ENCODE results near the gene RXFP4.

RXFP4 gene

DNA sequence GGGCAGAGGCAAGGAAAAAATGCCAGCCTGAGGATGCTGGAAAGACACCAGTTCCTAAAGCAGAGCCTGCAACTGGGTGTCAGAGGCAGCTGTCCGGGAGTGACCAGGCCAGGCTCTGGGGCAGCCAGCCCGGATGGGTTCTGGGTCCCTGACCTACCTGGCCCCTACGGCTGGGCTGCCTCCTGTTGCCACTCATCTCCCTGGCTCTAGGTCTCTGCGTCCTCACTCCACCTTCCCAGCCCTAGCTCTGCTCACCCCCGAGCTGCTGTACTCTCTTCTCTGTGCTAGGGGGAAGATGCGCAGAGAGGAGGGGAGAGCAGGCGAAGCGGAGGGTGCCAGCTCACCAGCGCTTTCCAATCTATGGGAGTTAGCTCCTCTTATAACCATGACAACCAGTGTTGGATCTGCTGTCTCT lies 27.9 kb downstream of the RXFP4 start:
- Histone ChIP-seq H3K27ac (ENCODE audit: insufficient read depth, low read depth, low read length, poor library complexity, severe bottlenecking) (peak overlapping the region; percentile 26), H3K4me1 (ENCODE audit: control insufficient read depth, insufficient read depth, low read length) (peaks cover 61% of the 10 kb centered on the region), H3K36me3 (ENCODE audit: control insufficient read depth, insufficient read depth, low read length) (peaks cover 22% of the 10 kb centered on the region), H3K27me3 (ENCODE audit: control insufficient read depth, insufficient read depth, low read length, poor library complexity, severe bottlenecking) (no peaks in the 10 kb centered on the region), H3K4me3 (ENCODE audit: insufficient read depth, low read depth, low read length) (no peak overlapping the region), H3K9me3 (ENCODE audit: control insufficient read depth, low read length) (no peaks in the 10 kb centered on the region)
- 91% methylated on average over 9 of the region's 9 CpGs for WGBS, 2 experiments

GRCh38 chr1:155970531-155971167 lies 29.2 kb downstream of the RXFP4 start:
- WGBS, 2 experiments = 51 to 54% methylated on average over 11 of the region's 11 CpGs
- Histone ChIP-seq H3K27me3 (ENCODE audit: control insufficient read depth, insufficient read depth, low read length, poor library complexity, severe bottlenecking) (no peaks in the 10 kb centered on the region), H3K9me3 (ENCODE audit: control insufficient read depth, low read length) (no peaks in the 10 kb centered on the region), H3K4me1 (ENCODE audit: control insufficient read depth, insufficient read depth, low read length) (peaks cover 73% of the 10 kb centered on the region), H3K27ac (ENCODE audit: insufficient read depth, low read depth, low read length, poor library complexity, severe bottlenecking) (no peak overlapping the region), H3K4me3 (ENCODE audit: insufficient read depth, low read depth, low read length) (no peak overlapping the region), H3K36me3 (ENCODE audit: control insufficient read depth, insufficient read depth, low read length) (peaks cover 10% of the 10 kb centered on the region)

GRCh38 chr1:155971910-155972809 lies 30.7 kb downstream of the RXFP4 start:
- H3K27ac ChIP-seq (ENCODE audit: insufficient read depth, low read depth, low read length, poor library complexity, severe bottlenecking) = no peak overlapping the region
- WGBS, 2 experiments = 93 to 94% methylated on average over 9 of the region's 9 CpGs
- H3K4me3 ChIP-seq (ENCODE audit: insufficient read depth, low read depth, low read length) = no peak overlapping the region
- no peaks in the 10 kb centered on the region for H3K36me3 ChIP-seq (ENCODE audit: control insufficient read depth, insufficient read depth, low read length)
- no peaks in the 10 kb centered on the region for H3K27me3 ChIP-seq (ENCODE audit: control insufficient read depth, insufficient read depth, low read length, poor library complexity, severe bottlenecking)
- H3K9me3 ChIP-seq (ENCODE audit: control insufficient read depth, low read length) = no peaks in the 10 kb centered on the region
- peaks cover 71% of the 10 kb centered on the region for H3K4me1 ChIP-seq (ENCODE audit: control insufficient read depth, insufficient read depth, low read length)

DNA sequence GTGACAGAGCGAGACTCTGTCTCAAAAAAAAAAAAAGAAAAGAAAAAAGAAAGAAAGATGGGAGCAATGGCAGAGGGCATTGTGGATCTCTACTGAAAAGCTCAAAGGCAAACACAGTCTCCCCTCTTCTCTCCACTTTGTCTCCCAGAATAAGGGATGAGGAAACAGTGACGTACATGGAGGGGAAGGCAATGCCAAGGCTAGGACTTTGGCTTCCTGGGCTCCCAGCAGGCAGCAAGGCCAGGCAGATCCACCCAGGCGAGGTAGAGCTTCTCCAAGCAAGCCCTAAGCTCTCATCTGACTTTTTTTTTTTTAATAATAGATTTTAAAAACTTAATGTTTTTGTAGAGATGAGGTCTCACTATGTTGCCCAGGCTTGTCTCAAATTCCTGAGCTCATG lies 32.3 kb downstream of the RXFP4 start:
- no peak overlapping the region for H3K4me3 ChIP-seq (ENCODE audit: insufficient read depth, low read depth, low read length)
- H3K36me3 ChIP-seq (ENCODE audit: control insufficient read depth, insufficient read depth, low read length) = no peaks in the 10 kb centered on the region
- no peaks in the 10 kb centered on the region for H3K27me3 ChIP-seq (ENCODE audit: control insufficient read depth, insufficient read depth, low read length, poor library complexity, severe bottlenecking)
- no peak overlapping the region for H3K27ac ChIP-seq (ENCODE audit: insufficient read depth, low read depth, low read length, poor library complexity, severe bottlenecking)
- H3K9me3 ChIP-seq (ENCODE audit: control insufficient read depth, low read length) = no peaks in the 10 kb centered on the region
- WGBS, 2 experiments = 87 to 91% methylated on average over 2 to 3 of the region's 3 CpGs
- peaks cover 56% of the 10 kb centered on the region for H3K4me1 ChIP-seq (ENCODE audit: control insufficient read depth, insufficient read depth, low read length)

DNA sequence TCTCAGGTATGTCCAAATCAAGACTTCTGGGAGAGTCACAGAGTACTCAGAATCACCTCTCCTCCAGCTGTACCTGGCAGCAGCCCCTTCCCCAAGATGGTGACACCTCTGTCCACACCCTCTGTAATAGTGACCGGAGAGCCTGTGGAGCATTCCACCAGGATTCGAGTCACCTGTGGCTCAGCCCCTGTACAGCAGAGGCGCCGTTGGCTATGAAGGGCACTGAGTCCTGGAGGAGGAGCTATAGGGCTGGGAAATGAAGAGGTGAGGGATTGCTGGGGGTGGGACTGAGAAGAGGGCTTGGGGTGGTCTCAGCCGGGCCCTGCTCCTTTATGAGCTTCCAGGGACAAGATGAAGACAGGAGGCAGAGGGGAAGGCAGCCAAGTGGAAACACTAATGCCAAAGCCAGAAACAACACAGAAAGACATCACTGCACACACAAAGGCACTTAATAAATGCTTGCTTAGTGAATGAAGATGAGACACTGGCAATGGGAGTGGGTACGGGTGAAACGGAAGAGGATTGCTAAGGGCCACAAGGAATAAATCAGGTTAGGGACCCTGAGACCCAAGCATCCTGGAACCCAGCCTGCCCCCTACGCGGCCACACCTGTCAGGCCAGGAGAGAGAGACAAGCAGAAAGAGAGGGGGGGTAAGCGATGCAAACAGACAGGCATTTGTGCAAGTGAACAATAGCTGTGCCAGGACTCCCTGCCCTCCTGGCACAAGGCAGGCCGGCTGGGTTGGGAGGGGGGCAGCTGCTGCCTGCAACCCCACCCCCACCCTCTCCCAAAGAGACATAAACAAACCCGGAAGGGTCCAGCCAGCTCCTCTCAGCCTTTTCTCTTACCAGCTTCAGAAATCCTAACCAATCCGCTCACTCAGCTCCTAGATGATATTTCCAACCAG lies 33.0 kb downstream of the RXFP4 start:
- no peak overlapping the region for H3K27ac ChIP-seq (ENCODE audit: insufficient read depth, low read depth, low read length, poor library complexity, severe bottlenecking)

GRCh38 chr1:155975375-155976061 lies 34.1 kb downstream of the RXFP4 start:
- Histone ChIP-seq H3K27me3 (ENCODE audit: control insufficient read depth, insufficient read depth, low read length, poor library complexity, severe bottlenecking) (no peaks in the 10 kb centered on the region), H3K4me3 (ENCODE audit: insufficient read depth, low read depth, low read length) (peak overlapping the region; percentile 61), H3K27ac (ENCODE audit: insufficient read depth, low read depth, low read length, poor library complexity, severe bottlenecking) (peak overlapping the region; percentile 71), H3K4me1 (ENCODE audit: control insufficient read depth, insufficient read depth, low read length) (peaks cover 50% of the 10 kb centered on the region), H3K9me3 (ENCODE audit: control insufficient read depth, low read length) (no peaks in the 10 kb centered on the region), H3K36me3 (ENCODE audit: control insufficient read depth, insufficient read depth, low read length) (no peaks in the 10 kb centered on the region)
- WGBS, 2 experiments = 19 to 26% methylated on average over 4 of the region's 4 CpGs

More for the DNA sequence above, 33.0 kb downstream of the RXFP4 start:
- Histone ChIP-seq H3K4me3 (ENCODE audit: insufficient read depth, low read depth, low read length) (peak overlapping the region; percentile 61), H3K9me3 (ENCODE audit: control insufficient read depth, low read length) (no peaks in the 10 kb centered on the region), H3K27me3 (ENCODE audit: control insufficient read depth, insufficient read depth, low read length, poor library complexity, severe bottlenecking) (no peaks in the 10 kb centered on the region), H3K4me1 (ENCODE audit: control insufficient read depth, insufficient read depth, low read length) (peaks cover 51% of the 10 kb centered on the region), H3K36me3 (ENCODE audit: control insufficient read depth, insufficient read depth, low read length) (no peaks in the 10 kb centered on the region)
- WGBS, 2 experiments = 77 to 78% methylated on average over 13 of the region's 13 CpGs

- WGBS, 2 experiments = 0 to 2% methylated on average over 12 to 13 of the region's 14 CpGs
- Histone ChIP-seq H3K4me1 (ENCODE audit: control insufficient read depth, insufficient read depth, low read length) (peaks cover 42% of the 10 kb centered on the region), H3K27ac (ENCODE audit: insufficient read depth, low read depth, low read length, poor library complexity, severe bottlenecking) (peak overlapping the region; percentile 71), H3K27me3 (ENCODE audit: control insufficient read depth, insufficient read depth, low read length, poor library complexity, severe bottlenecking) (no peaks in the 10 kb centered on the region), H3K9me3 (ENCODE audit: control insufficient read depth, low read length) (no peaks in the 10 kb centered on the region), H3K4me3 (ENCODE audit: insufficient read depth, low read depth, low read length) (peak overlapping the region; percentile 61), H3K36me3 (ENCODE audit: control insufficient read depth, insufficient read depth, low read length) (no peaks in the 10 kb centered on the region)
Observed at GRCh38 chr1:155976062-155976912, 34.8 kb downstream of the RXFP4 start.

DNA sequence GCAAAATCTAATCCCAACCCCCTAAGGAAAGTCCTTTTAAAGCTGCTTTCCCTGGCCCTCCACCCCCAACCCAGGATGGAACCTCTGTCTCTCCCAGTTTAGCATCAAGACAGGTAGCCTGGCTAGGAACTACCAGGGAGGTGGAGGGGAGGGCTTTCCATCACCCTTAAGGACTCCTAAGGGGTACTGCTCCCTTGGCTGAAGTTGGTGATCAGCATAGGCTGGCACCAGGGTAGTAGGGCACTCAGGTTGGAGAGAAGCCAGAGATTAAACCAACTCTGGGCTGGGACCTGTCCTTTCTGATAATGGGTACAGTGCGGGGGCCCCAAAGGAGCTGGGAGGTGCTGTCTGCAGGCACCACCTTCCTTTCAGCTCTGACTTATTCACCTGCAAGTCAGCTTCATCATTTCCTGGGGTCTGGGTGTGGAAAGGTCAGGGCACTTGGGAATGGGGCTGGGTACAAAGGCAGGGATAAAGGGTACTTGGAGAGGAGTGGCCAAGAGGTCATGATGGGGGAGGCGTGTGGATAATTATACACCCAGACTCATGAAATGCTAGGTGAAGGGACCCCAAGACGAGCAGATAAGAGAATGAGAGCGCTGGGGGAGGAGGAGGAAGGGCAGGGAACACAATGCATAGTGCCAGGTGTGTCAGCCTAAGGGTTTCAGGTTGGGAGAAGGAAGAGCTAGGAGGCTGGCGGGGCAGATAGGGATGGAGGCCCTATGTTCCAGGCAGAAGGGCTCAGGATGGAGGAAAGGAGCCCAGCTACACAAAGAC lies 35.7 kb downstream of the RXFP4 start:
- WGBS, 2 experiments = 4 to 6% methylated on average over 5 of the region's 5 CpGs
- H3K36me3 ChIP-seq (ENCODE audit: control insufficient read depth, insufficient read depth, low read length) = no peaks in the 10 kb centered on the region
- no peaks in the 10 kb centered on the region for H3K9me3 ChIP-seq (ENCODE audit: control insufficient read depth, low read length)
- H3K4me3 ChIP-seq (ENCODE audit: insufficient read depth, low read depth, low read length) = peak overlapping the region; percentile 61
- H3K27ac ChIP-seq (ENCODE audit: insufficient read depth, low read depth, low read length, poor library complexity, severe bottlenecking) = peak overlapping the region; percentile 92
- H3K4me1 ChIP-seq (ENCODE audit: control insufficient read depth, insufficient read depth, low read length) = peaks cover 35% of the 10 kb centered on the region
- H3K27me3 ChIP-seq (ENCODE audit: control insufficient read depth, insufficient read depth, low read length, poor library complexity, severe bottlenecking) = no peaks in the 10 kb centered on the region
